Left lobe of liver (tissue), 2 donors: Measurements from ENCODE around the gene NFX1. TPM values are rescaled to one million over a fixed set of nuclear protein-coding genes. Genes with fewer than 3 reads are reported as not detected.
"Not testable (repeated sequence)": the region's sequence is repeated elsewhere in the genome, so short reads cannot be mapped to it uniquely, and the experiment has no call there.

ENCODE experiments used
- ATAC-seq: fragments of 200-7000 bp; cut with Tn5 transposase; one replicate; pipeline ENCODE4 v1.9.1; 2020; ENCODE audit warnings: mild to moderate bottlenecking, moderate library complexity
- DNase-seq: peaks from one replicate; pipeline ENCODE4 v3.0.0-alpha.2; 2020; ENCODE audit warnings: low spot score
- total RNA-seq: library from RNA; stranded (reverse); gene quantifications from one replicate; pipeline ENCODE4 v1.2.1, GENCODE V29; 2021
- donor health status: DM: no; HTN: no; CAD: no; lungs with moderate emphysema.
- donor health status: DM: no; HTN: yes; CAD: no.

Gene NFX1
- total RNA-seq, 1 donor from 2014 or later, result 24.3 TPM

DNA sequence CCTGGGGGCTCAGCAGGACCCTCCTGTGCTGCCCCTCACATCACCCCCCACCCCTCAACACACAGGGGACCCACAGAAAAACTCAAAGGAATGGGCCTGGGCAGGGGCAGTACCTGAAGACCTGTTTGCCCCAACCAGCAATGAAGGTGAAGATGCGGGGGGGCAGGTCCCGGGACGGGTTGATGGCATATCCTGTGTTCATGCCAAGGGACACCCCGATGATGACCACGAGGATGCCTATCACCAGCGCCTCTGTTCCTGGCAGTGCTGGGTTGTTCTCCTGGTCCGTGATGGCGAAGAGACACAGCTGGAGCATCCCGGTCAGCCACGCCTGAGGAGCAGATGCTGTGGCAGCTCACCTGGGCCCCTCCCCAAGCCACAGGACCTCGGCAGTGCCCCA is 95.2 kb downstream of the NFX1 start:
- DNase-seq, result not testable (repeated sequence)

DNA sequence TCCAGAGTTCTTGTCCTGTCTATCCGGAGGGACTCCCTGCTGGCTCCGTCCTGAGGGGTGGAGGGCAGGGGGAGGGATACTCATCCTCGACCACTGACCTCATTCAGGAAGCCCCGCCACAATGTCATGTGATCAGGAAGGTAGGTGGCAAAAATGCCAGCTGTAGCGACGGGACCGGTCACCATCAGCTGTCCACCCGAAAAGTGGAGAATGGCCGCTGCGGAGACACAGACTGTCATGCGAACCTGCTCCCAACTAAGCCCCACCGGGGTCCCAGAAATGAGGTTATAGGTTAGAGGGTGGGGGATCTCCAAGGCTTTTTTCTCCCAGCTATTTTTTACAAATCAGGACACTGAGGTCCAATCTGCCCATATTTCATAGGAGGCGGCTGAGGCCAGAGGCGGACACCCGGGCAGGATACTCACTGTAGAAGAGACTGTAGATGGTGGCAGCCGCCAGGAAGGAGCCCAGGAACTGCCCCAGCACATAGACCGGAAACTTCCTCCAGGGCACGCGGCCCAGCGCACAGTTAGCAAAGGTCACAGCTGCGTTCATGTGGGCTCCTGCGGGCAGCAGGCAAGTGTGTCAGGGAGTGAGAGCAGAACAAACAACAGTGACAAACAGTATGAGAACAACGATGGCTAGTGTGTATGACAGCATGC is 95.8 kb downstream of the NFX1 start:
- ATAC-seq, DNase-seq: not testable (repeated sequence)

More for the DNA sequence above, 95.2 kb downstream of the NFX1 start:
- ATAC-seq, result not testable (repeated sequence)

DNA sequence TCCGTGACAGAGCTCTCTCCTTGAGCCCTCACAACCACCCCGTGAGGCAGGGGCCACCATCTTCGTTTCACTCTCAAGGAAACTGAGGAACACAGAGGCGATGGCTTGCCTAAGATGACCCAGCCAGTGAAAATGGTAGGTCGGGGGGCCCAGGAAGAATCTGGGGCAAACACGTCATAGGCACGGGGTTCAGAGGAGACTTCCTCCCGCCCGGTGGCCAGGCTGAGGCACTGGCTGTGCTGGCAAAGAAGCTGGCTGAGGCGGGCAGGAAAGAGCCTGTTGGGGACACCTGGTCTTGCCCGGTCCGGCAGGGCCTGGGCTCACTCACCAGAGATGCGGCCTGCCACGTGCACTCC is 96.3 kb downstream of the NFX1 start:
- not testable (repeated sequence) for DNase-seq

DNA sequence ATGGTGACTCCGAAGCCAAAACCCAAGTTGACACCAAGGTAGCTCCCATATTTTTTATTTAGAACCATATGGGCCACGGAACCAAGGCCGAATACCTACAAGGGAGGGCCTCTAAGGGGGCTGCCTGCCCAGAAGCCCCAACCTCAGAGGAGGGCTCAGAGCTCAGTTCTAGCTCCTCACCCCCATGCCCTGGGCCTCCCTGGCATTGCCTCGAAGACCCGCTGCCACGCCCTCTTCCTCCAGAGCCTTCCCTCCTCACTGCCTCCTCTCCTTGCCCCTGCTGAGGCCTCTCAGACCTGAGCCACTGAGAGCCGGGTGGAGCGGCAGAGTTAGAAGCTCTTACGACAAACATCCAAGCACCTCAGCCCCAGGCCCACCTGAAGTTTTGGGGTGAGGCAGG is 96.7 kb downstream of the NFX1 start:
- not testable (repeated sequence) for DNase-seq, ATAC-seq

More for the DNA sequence above, 96.3 kb downstream of the NFX1 start:
- not testable (repeated sequence) for ATAC-seq

DNA sequence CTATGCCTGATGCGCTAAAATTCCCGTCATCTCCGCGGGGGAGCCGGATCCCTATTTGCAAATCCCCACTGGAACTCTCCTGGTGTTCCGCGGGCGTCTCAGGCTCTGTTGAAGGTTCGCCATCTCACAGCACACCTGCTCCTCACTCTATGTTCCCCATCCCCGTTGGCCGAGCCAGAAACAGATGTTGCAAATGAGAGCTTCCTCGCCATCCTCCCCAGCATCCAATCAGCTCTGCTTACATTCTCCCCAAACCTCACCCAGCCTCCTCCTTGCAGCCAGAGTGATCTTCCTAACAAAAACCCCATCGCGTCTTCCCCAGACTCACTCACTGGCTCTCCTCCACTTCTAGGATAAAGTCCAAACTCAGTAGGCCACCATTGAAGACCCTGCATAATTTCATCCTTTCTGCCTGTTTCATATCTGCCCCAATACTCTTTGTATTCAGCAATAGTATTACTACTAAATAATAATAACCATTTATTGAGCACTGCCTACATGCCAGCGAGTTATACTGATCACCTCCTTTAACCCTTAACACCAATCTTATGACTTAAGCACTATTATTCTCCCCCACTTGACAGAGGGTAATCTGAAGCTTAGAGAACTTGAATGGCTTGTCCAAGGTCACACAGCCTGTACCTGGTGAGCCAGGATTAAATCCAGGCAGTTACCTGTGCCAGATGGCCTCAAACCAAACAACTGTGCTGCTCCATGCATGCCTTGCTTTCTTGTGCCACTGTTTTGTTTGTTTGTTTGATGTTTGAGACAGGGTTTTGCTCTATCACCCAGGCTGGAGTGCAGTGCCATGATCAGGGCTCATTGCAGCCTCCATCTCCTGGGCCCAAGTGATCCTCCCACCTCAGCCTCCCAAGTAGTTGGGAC is 98.0 kb downstream of the NFX1 start:
- DNase-seq, result peak; percentile 69
- no peak for ATAC-seq

DNA sequence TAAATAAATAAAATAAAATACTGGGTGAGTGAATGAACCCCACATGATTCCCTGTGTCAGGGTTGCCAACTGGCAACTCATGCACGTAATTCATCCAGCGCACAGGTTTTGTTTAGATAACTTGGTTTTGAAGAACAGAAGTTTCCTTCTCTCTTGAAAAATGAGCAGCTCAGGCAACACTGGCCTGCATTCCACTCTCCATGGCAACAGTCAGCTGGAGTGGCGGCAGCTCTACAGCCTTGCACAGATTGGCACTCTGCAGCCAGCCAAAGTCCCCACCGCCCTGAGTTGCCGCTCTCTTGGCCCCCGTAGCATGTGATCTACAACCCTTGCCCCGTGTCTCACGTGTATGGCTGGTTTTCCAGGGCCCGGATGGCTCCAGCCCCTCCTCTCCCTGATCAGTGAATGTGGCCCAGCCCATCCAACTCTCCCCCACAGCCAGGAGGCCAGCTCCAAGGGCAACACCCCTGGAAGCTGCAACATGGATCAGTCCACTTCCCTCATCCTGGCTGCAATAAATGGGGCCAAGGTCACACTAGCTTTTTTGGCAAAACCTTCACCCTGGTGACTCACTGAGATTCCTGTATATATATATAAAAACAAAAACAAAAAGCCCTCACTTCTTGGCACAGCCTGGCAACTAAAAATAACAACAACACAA is 100.9 kb downstream of the NFX1 start:
- ATAC-seq, result peak; percentile 62

DNA sequence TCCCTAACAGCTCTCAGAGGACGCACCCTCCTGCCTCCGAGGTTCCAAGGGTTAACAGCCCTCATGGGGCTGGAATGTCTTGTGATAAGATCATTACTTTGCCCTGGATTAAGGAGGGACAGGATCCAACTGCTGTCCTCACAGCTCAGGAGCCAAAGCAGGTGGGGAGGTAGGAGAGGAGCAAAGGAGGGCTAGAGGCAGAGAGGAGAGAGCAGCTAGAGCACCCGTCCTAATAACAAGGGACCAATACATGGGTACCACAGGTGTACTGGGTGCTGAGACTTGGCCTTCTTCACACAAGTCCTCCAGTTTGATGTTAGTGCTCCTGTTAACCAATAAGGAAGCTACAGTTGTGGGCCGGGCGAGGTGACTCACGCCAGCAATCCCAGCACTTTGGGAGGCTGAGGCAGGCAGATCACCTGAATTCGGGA is 102.3 kb downstream of the NFX1 start:
- peak; percentile 22 for ATAC-seq
- DNase-seq, result not testable (repeated sequence)

More for the DNA sequence above, 100.9 kb downstream of the NFX1 start:
- peak; percentile 92 for DNase-seq

DNA sequence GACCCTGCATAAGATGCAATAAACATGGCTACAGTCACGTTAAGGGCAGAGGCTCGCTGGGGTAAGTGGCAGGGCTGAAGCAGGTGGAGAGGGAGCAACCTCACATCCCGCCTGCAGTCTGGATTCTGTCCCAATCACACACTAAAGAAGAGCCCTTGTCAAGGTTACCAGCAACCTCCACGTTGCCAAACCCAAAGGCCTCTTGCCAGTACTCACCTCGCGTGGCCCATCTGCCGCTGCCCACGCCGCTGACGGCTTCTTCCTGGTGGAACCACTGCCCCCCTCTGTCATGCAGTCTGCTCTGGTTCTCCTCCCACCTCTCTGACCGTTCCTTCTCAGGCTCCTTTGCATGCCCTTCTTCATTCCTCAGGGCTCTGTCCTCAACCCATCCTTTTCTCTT is 103.3 kb downstream of the NFX1 start:
- DNase-seq (peak; percentile 89), ATAC-seq (peak; percentile 42)

DNA sequence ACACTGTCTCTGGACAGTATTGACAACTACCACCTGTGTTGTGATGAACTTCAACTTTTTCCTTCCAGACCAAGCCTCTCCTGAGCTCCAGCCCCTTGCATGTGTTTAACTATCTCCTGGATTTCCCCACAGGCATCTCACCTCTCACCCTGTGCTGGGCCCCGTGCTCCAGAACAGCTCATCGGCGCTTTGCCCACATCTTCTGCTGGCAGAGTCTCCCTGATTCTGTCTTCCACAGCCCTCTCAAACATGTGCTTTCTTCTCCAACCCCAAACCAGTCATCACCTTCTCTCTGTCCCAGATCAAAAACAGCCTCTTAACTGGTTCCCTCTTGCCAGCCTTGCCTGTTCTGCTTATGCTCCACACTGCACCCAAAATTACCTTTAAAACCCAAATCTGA is 103.7 kb downstream of the NFX1 start:
- ATAC-seq, DNase-seq: not testable (repeated sequence)

DNA sequence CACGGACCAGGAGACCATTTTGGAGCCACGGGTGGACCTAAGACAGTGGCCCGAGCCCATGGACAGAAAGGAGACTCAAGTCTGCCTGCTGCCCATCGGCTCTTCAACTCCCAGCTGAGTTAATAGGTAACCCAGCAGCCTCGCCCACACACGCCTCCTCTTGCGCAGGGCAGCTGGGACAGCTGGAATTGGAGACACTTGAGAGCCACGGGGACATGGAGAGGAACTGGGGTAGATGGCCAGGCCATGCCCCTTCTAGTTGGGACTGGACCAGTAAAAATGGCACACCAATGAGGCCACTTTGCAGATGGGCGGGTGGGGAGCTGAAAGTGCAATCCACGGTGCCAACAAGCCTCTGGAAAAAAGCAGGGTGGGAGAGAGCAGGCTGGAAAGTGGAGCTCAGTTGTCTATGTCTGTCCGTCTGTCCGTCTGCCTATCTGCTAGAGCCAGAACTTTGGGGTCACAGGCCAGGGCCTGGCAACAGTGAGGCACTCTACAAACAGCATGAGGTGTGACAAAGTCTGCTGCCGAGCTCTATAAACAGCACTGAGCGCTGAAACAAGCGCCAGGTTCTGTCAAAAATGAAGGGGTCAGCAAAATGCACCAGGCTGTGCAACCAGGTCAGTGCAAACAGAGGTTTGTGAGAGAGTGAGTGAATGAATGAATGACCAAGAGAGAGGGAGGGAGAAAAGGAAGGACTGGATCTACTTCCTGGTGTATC is 105.0 kb downstream of the NFX1 start:
- ATAC-seq, result peak; percentile 42
- DNase-seq, result peak; percentile 92

DNA sequence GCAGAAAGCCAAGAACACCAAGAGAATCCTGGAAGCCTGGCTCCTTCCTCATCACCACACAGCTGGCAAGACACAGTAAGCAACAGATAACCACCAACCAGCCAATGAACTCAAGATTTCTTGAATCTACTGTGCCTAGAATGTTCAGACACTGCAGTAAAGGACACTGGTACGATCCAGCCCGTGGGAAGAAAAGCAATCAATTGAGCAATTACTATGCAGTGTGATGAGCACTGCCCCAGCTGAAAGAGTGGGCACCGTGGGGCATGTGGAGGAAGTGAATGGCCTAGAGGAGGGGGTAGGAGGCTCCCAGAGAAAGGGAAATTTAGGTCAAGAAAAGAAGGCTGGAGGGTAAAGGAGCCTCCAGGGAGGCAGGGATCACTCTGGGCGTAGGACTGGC is 107.5 kb downstream of the NFX1 start:
- not testable (repeated sequence) for DNase-seq, ATAC-seq

DNA sequence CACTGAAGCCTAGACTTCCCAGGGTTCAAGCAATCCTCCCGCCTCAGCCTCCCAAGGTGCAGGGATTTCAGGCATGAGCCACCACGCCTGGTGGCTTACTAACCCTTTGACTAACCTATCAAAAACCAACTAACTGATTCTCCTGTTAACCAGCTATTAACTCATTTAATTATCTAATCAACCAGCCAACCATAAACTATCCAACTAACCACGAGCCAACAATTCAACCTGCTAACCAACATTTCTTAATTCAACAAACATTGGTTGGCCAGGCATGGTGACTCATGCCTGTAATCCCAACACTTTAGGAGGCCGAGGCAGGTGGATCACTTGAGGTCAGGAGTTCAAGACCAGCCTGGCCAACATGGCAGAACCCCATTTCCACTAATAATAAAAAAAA is 108.7 kb downstream of the NFX1 start:
- not testable (repeated sequence) for DNase-seq, ATAC-seq

DNA sequence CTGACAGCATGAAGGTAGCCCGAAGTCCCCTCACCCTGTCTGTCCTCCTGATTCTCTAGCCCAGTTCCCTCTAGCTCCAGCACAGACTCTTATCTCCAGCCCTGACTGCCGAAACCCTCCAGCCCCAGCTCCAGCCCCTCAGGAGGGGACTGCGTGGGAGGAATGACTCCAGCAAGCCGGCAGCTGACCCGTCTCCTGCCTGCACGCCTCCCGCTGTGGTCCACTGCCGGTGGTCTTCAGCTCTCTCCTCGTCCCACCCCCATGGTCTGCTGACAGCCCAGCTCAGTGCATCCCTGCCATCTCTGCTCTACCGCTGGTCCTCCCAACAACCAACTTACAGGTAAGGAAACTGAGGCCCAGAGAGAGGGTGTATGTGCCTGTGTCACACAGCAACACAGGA is 111.5 kb downstream of the NFX1 start:
- DNase-seq, ATAC-seq: not testable (repeated sequence)

DNA sequence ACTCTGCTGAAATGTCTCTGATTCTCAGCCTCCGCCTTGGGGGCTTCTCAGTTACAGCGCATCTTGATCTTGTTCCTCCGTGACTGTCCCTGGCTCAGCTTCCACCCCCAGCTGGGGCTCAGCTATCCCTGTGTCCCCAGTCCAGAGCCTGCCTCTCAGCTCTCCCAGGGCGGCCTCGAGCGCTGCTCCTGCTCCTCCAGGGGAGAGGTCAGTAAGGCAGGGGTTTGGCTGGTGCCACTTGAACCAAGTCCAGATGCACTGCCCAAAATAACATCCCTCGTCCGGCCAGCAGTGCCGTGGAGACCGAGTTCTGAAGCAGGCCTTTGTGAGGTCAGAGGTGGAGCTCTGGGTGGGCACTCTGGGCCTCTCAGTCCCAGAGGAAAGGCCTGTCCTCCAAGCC is 112.1 kb downstream of the NFX1 start, which contains the start of gene AQP7:
TSS of gene AQP7 (minus strand) at position 198 of the 400 bp plus-strand sequence. CDS start 1,306 bp downstream, outside the sequence.
- ATAC-seq, DNase-seq: not testable (repeated sequence)

DNA sequence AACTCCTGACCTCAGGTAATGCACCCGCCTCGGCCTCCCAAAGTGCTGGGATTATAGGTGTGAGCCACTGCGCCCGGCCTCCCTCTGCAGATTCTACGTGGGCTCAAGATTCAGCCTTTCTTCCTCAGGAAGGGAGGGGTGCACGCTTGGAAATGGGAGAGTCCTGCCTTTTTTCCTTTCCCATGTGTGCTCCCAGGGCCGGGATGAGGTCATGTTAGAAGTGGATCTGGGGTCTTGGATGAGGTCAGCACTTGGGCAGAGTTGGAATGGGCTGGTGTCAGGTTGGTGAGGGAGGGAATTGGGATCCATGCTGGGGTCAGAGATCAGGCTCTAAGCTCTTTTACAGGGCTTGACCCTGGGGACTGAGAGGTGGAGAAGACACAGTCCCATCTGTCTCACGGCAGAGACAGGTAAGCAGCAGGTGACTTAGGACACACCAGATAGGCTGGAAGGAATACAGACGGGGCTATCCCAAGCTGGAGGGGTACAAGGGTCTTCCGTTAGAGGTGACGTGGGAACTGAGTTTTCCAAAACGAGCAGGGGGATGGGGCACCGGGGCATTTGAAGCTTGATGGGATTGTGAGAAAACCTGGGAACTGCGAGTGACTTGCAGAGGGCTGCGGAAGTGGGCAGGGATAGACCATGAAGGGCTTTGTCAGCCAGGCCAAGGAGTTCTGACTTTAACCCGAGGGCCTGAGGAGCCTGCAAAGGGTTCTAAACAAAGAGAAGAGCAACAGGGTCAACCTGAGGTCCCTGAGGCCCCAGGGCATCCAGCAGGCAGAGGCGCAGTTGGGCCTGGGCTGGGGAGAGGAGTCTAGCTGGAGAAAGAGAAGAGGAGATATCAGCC is 113.8 kb downstream of the NFX1 start:
- DNase-seq (no peak), ATAC-seq (peak; percentile 36)

DNA sequence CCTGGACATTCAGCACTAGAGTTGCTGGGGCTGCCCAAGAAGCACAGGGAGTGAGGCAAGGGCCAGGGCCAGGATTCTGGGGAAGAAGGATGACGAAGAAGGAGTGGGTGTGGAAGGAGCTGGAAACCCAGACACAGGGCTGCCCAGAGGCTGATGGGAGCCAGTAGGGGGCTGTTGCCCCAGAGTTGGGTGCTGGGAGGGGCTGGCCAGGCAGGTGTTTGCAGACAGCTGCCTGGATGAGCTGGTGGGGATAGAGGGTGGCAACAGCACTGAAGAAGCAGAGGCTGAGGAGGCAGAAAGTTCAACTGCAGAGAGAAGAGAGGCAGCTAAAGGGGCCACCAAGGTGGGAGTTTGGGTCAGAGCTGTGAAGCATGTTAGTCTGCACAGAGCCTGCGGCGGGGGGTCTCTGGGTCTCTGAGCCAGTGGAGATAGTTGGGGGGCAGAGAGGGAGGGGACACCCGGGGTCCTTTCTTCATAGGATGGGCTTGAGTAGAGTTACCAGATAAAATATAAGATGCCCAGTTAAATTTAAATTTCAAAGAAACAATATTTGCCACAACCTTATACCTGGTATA is 114.6 kb downstream of the NFX1 start:
- no peak for ATAC-seq
- no peak for DNase-seq

DNA sequence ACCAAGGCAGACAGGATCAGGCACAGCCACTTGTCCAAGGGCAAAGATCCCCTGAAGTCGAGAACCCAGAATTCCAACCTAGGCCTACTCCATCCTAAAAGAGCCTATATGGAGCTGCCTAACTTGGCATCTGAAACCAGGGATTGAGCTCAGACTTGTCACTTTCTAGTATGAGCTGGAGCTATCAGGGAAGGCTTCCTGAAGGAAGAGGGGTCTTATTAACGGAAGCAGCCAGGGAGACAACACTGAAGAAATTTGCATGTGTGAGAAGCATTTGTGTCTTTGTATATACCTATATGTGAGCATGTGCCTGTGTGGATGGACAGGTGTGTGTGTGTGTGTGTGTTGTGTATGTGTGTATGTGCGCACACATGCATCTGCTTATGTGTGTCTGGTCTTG is 116.7 kb downstream of the NFX1 start:
- DNase-seq (no peak), ATAC-seq (no peak)

DNA sequence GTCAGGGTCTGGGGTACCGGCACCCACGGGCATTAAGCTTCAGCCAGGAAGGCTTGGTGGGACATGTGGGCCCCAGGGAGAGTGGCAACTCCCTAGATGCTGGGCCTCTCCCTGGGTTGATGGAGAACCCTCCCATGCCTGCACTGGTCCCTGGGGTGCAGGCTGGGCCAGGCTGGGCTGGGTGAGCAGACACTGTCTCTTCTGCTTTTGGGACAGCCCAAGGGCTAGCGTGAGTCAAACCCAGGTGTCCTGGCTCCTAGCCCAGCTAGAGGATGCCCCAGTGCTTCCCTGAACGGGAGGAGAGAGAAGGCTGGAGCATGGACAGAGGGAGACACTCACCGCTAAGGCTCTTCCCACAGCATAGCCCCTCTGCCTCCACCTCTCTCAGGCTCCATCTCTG is 117.8 kb downstream of the NFX1 start:
- DNase-seq (no peak), ATAC-seq (no peak)

DNA sequence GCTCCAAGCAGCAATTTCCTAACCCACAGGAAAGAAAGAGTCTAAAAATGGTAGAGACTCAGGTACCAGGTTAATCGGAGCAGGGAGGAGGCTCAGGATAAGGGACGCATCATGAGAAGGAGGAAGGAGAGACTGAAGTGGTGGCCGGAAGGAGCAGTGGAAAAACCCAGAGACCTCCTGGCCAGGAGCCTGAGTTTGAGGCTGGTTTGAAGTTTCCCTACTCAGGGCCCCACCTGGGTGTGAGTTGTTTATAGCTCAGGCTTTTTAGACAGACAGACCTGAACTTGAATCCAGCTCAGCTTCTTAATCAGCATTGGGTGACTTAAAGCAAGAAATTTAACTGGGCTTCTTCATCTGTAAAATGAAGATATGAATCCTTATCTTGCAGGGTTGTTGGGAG is 124.0 kb downstream of the NFX1 start:
- no peak for DNase-seq
- no peak for ATAC-seq
